OCI-LY3 (cell line): ENCODE measurements around the gene CELA2A.
"Not testable (repeated sequence)": the region's sequence is repeated elsewhere in the genome, so short reads cannot be mapped to it uniquely, and the experiment has no call there.

Source experiments
- CTCF ChIP-seq: fragments of 200-600, 300-600 bp; sonication (generic); IDR thresholded peaks from 2 replicates; pipeline ENCODE4 v1.5.1; 2014; ENCODE audit warnings: antibody characterized with exemption, low read length, low read depth
- EZH2phosphoT487 ChIP-seq: fragments of 200-600 bp; shearing (Covaris generic); IDR thresholded peaks from 2 replicates; pipeline ENCODE4 v1.6.1; 2018; ENCODE audit warnings: antibody characterized with exemption, mixed run types, low read depth

GRCh38 chr1:15458388-15458787 lies 1.9 kb downstream of the CELA2A start:
- not testable (repeated sequence) for TF ChIP-seq CTCF, EZH2phosphoT487
